ENCODE data around the gene ARL8B. TPM values are rescaled to one million over a fixed set of nuclear protein-coding genes. Genes with fewer than 3 reads are reported as not detected.

ARL8B gene
- total and polyA plus RNA-seq, 7 donors: 28.2 to 55.9 (median 47.2) TPM

- Histone ChIP-seq H3K27me3 (peaks cover 0 to 4% (median 0%) of the 10 kb centered on the region in 3 donors), H3K4me1 (no peaks in the 10 kb centered on the region), H3K27ac (no peak overlapping the region), H3K4me3 (no peak overlapping the region), H3K9me3 (no peaks in the 10 kb centered on the region), H3K36me3 (no peaks in the 10 kb centered on the region)
- no peak for DNase-seq
- intact Hi-C loops (cut with DNase I): no loop called here
- 83 to 84% methylated on average over 6 of the region's 6 CpGs for WGBS, 2 donors
- TF ChIP-seq EP300 (IDR thresholded peaks at IDR 0.05): no peak
- TF ChIP-seq, protein P1, sequence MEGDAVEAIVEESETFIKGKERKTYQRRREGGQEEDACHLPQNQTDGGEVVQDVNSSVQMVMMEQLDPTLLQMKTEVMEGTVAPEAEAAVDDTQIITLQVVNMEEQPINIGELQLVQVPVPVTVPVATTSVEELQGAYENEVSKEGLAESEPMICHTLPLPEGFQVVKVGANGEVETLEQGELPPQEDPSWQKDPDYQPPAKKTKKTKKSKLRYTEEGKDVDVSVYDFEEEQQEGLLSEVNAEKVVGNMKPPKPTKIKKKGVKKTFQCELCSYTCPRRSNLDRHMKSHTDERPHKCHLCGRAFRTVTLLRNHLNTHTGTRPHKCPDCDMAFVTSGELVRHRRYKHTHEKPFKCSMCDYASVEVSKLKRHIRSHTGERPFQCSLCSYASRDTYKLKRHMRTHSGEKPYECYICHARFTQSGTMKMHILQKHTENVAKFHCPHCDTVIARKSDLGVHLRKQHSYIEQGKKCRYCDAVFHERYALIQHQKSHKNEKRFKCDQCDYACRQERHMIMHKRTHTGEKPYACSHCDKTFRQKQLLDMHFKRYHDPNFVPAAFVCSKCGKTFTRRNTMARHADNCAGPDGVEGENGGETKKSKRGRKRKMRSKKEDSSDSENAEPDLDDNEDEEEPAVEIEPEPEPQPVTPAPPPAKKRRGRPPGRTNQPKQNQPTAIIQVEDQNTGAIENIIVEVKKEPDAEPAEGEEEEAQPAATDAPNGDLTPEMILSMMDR (IDR thresholded peaks at IDR 0.05): no peak
- no peak for TF ChIP-seq POLR2AphosphoS5 (IDR thresholded peaks at IDR 0.05)
- no peak for TF ChIP-seq POLR2A (IDR thresholded peaks at IDR 0.05)
Measured at GRCh38 chr3:5227812-5228211, 105.7 kb downstream of the ARL8B start.

- WGBS, 2 donors: 64 to 69% methylated on average over 2 of the region's 2 CpGs
- H3K27me3 ChIP-seq: peaks cover 0 to 4% (median 0%) of the 10 kb centered on the region in 3 donors
Measured at GRCh38 chr3:5229414-5229813, 107.3 kb downstream of the ARL8B start.

More at GRCh38 chr3:5229414-5229813, 107.3 kb downstream of the ARL8B start:
- Histone ChIP-seq H3K27ac (no peak overlapping the region), H3K9me3 (no peaks in the 10 kb centered on the region), H3K4me1 (no peaks in the 10 kb centered on the region), H3K36me3 (no peaks in the 10 kb centered on the region), H3K4me3 (no peak overlapping the region)
- intact Hi-C loops (cut with DNase I): no loop called here
- TF ChIP-seq POLR2A (IDR thresholded peaks at IDR 0.05) (no peak), POLR2AphosphoS5 (IDR thresholded peaks at IDR 0.05) (no peak), EP300 (IDR thresholded peaks at IDR 0.05) (no peak)
- TF ChIP-seq, protein P1 (IDR thresholded peaks at IDR 0.05): no peak
- DNase-seq: no peak

Small RNAs within 50 kb of the gene (small RNA-seq; reads per million reads assigned to genes)
- gene AC090955.1 (0 reads per million in 3 donors), gene RF00019 (0 reads per million in 3 donors)

Other genes with a start within 250 kb of the ARL8B start
- gene BHLHE40, start 142.9 kb upstream of the ARL8B start, total RNA-seq: 10 to 100 TPM; 12.5 to 81.9 (median 24.3) TPM
- gene BHLHE40, start 142.9 kb upstream of the ARL8B start, polyA plus RNA-seq: 10 to 100 TPM; 11.1 to 32.2 (median 22.2) TPM
- gene EDEM1, start 65.4 kb downstream of the ARL8B start, total RNA-seq: 10 to 100 TPM; 14.3 to 23.8 (median 20.5) TPM
- gene EDEM1, start 65.4 kb downstream of the ARL8B start, polyA plus RNA-seq: 10 to 100 TPM in 1 of 3 donors, 1 to 10 TPM in 2; 3.6 to 22.2 (median 5.1) TPM